Measurements from ENCODE around the gene ATP8B3. TPM values are rescaled to one million over a fixed set of nuclear protein-coding genes. Genes with fewer than 3 reads are reported as not detected.
"Not testable (repeated sequence)": the region's sequence is repeated elsewhere in the genome, so short reads cannot be mapped to it uniquely, and the experiment has no call there.

Gene ATP8B3
- total RNA-seq, 1 experiment from 2014 or later: not detected

DNA sequence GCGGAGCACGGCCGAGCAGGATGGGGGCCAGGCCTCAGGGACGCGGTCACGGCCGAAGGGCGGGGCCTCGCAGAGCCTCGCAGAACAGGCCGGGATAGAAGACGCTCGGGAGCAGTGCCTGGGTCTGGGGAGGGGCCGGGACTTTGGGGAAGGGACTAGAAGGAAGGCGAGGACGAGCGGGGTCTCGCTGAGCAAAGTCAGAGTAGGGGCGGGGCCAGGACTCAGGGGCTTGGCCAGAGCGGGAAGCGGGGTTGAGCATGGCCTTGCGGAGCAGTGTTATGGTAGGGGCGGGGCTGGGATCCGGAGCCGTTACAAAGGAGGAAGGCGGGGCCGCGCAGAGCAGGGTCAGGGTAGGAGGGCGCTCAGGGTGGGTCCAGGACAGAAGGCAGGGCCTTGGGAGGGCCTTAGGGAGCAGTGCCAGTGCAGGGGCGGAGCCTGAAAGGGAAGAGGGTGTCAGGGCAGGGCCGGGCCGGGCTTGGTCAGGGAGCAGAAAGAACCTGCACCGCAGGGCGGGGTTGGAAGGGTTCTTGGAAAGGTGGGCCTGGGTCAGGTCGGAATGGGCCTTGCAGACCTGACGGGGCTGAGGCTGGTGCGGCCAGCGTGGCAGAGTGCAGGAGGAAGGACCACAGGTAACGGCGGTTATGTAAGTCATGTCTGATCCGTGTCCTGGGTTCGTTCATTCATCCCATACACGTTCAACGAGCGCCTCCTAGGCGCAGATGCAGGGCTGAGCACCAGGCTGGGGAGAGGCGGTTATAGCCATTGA, 533 bp upstream of the ATP8B3 start:
- Histone ChIP-seq H3K9me3 (no peaks in the 10 kb centered on the region), H3K36me3 (no peaks in the 10 kb centered on the region), H3K27me3 (no peaks in the 10 kb centered on the region), H3K4me3 (peak overlapping the region; percentile 44)
- peak; percentile 94 for DNase-seq

DNA sequence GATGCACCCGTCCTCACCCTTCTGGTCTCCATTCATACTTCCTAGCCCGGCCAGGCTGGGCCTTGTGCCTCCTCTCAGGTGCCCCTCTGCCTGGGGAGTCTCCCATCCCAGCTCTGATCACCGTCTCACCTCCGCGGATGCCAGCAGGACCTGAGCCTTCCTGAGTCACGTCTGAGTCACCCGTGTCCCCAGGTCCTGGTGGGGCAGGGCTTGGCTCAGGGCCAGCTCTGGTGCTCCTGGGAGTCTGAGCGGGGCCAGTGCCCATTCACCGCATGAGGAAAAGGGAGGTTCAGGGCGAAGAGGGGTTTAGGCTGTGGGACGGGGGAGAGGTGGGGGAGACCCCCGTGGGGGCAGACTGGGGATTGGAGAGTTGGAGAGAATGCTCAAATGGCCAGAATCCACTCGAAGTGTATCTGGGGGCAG, 593 bp downstream of the ATP8B3 start:
- H3K4me3 ChIP-seq: no peak overlapping the region
- H3K27me3 ChIP-seq: no peaks in the 10 kb centered on the region
- DNase-seq: peak; percentile 66
- H3K9me3 ChIP-seq: no peaks in the 10 kb centered on the region
- no peaks in the 10 kb centered on the region for H3K36me3 ChIP-seq

DNA sequence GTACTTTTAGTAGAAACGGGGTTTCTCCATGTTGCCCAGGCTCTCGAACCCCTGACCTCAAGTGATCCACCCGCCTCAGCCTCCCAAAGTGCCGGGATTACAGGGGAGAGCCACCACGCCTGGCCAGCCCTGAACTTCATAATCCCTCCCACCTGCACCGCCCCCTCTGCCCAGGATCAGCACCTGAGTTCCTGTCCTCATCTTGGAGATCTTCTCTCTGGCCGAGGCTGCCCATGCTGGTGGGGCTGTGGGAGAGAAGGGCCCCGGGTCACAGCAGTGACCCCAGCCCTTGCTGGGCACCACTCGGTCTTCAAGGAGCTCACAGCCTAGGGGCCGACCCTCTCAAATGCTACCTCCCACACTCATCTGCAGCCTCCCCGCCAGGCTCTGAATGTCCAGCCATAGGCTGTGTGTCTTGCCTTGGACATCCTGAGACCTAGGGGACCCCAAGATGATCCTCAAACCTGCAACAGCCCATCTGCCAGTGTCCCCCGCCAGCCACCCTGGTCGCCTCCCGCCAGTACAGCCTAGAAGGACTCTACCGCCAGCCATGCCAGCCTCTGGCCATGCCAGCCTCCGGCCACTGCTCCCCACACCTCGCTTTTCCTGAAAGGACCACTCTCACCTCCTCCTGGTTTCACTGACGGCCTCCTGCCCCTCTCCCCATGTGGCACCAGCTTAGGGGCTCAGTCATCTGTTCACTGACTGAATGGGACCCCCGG, 1.5 kb downstream of the ATP8B3 start:
- Histone ChIP-seq H3K4me3 (no peak overlapping the region), H3K9me3 (no peaks in the 10 kb centered on the region), H3K27me3 (no peaks in the 10 kb centered on the region), H3K36me3 (no peaks in the 10 kb centered on the region)
- DNase-seq: no peak

- no peak overlapping the region for H3K4me3 ChIP-seq
- H3K9me3 ChIP-seq: no peaks in the 10 kb centered on the region
- H3K27me3 ChIP-seq: no peaks in the 10 kb centered on the region
- no peaks in the 10 kb centered on the region for H3K36me3 ChIP-seq
- DNase-seq: no peak
Observed at GRCh38 chr19:1809678-1810077, 2.4 kb downstream of the ATP8B3 start.

- no peak overlapping the region for H3K4me3 ChIP-seq
- no peaks in the 10 kb centered on the region for H3K36me3 ChIP-seq
- no peaks in the 10 kb centered on the region for H3K27me3 ChIP-seq
- no peak for DNase-seq
- H3K9me3 ChIP-seq: no peaks in the 10 kb centered on the region
Observed at GRCh38 chr19:1808395-1808731, 3.7 kb downstream of the ATP8B3 start.

DNA sequence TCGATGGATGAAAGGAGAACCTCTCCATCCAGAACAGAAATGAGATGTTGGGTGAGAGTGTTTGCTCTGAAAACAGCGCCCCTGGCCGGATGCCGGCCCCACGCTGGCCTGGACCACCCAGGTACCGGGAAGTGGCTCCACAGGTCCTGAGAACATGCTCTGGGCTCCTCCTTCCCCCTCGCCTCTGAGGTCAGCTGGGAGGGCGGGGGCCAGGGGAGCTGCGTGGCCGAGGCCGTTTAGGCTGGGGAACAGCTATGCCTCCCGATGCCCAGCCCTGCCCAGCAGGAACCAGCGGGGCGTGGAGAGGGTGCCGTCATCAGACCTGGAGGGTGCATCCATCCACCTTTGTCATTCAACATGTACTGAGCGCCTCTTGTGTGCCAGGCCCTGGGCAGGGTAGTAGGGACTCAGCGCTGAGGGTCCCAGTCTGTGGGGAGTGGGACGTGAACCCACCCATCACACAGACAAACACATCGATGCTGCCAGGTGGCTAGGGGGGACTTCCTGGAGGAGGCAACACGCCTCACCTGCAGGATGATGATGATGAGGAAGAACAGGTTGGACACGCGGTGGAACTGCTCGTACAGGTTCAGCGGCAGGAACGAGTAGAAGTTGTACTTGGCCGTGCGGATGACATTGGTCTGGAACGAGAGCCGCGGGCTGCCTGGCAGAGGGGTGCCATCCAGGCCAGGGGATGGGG, 4.2 kb downstream of the ATP8B3 start:
- DNase-seq: no peak
- H3K36me3 ChIP-seq: no peaks in the 10 kb centered on the region
- no peaks in the 10 kb centered on the region for H3K27me3 ChIP-seq
- no peak overlapping the region for H3K4me3 ChIP-seq
- no peaks in the 10 kb centered on the region for H3K9me3 ChIP-seq

GRCh38 chr19:1807030-1807694, 4.9 kb downstream of the ATP8B3 start:
- Histone ChIP-seq H3K9me3 (no peaks in the 10 kb centered on the region), H3K36me3 (no peaks in the 10 kb centered on the region), H3K27me3 (no peaks in the 10 kb centered on the region), H3K4me3 (no peak overlapping the region)
- DNase-seq: no peak

- no peak overlapping the region for H3K4me3 ChIP-seq
- no peak for DNase-seq
- H3K36me3 ChIP-seq: no peaks in the 10 kb centered on the region
- H3K27me3 ChIP-seq: no peaks in the 10 kb centered on the region
- H3K9me3 ChIP-seq: no peaks in the 10 kb centered on the region
Observed at GRCh38 chr19:1806184-1807029, 5.7 kb downstream of the ATP8B3 start.

GRCh38 chr19:1805401-1806183, 6.5 kb downstream of the ATP8B3 start:
- no peaks in the 10 kb centered on the region for H3K27me3 ChIP-seq
- no peak for DNase-seq
- H3K9me3 ChIP-seq: no peaks in the 10 kb centered on the region
- no peaks in the 10 kb centered on the region for H3K36me3 ChIP-seq
- no peak overlapping the region for H3K4me3 ChIP-seq

GRCh38 chr19:1804858-1805257, 7.2 kb downstream of the ATP8B3 start:
- no peak overlapping the region for H3K4me3 ChIP-seq
- H3K27me3 ChIP-seq: no peaks in the 10 kb centered on the region
- H3K9me3 ChIP-seq: no peaks in the 10 kb centered on the region
- H3K36me3 ChIP-seq: no peaks in the 10 kb centered on the region
- DNase-seq: no peak

DNA sequence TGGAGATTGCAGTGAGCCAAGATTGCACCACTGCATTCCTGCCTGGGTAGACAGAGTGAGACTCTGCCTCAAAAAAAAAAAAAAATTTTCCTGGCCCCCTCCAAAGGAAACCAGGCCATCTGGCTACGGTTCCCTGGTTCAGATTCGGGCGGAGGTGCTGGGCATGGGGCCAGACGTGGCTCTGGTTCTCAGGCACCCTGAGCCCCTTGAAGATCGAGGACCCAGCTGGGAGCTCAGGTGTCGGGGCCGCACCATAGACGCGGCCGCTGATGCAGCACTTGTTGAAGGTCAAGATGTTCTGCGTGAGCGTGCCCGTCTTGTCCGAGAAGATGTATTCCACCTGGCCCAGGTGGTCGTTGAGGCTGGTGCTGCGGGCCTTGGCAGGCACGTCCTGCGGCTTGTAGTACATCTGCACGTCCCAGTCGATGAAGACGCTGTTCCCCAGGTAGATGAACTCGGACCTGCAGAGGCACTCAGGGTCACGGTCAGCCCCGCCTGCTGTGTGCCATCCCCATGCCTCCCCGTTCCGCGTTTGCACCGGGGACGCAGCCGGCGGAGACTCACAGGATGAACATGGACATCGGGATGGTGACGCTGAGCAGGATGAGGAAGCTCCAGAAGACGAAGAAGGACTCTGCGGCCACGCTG, 12.3 kb downstream of the ATP8B3 start:
- H3K27me3 ChIP-seq: no peaks in the 10 kb centered on the region
- DNase-seq: no peak
- no peaks in the 10 kb centered on the region for H3K36me3 ChIP-seq
- no peak overlapping the region for H3K4me3 ChIP-seq
- H3K9me3 ChIP-seq: no peaks in the 10 kb centered on the region

- not testable (repeated sequence) for DNase-seq, H3K4me3 ChIP-seq, H3K36me3 ChIP-seq, H3K27me3 ChIP-seq, H3K9me3 ChIP-seq
Observed at GRCh38 chr19:1797313-1797712, 14.8 kb downstream of the ATP8B3 start.

GRCh38 chr19:1796395-1797142, 15.5 kb downstream of the ATP8B3 start:
- DNase-seq: no peak
- no peak overlapping the region for H3K4me3 ChIP-seq

DNA sequence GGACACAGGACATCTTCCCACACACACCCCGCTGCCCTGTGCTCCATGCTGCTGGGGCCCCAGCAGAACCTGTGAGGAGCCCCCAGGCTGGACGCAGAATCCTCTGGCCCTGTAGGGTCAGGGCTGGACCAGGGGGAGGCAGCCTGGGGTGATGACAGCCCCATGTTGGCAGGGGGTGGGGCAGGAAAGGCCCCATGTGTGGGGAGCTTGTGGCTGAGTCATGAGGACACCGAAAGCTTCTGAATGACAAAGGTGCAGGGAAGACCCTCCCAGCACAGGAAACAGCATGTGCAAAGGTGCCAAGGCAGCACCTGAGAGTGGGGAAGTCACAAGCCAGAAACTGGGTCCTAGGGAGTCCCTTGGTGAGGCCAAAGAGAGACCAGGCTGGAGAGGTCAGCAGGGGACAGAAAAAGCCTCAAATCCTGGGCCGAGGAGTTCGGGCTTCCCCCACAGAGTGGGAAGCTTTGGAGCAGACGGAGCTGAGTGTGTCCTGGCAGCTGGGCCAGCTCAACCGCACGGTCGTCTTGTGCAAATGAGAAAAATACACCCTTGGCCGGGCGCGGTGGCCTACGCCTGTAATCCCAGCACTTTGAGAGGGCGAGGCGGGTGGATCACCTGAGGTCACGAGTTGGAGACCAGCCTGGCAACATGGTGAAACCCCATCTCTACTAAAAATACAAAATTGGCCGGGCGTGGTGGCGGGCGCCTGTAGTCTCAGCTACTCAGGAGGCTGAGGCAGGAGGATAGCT, 17.5 kb downstream of the ATP8B3 start:
- no peak for DNase-seq

More at GRCh38 chr19:1796395-1797142, 15.5 kb downstream of the ATP8B3 start:
- Histone ChIP-seq H3K27me3 (no peaks in the 10 kb centered on the region), H3K36me3 (no peaks in the 10 kb centered on the region), H3K9me3 (no peaks in the 10 kb centered on the region)

More for the DNA sequence above, 17.5 kb downstream of the ATP8B3 start:
- Histone ChIP-seq H3K36me3 (no peaks in the 10 kb centered on the region), H3K27me3 (no peaks in the 10 kb centered on the region), H3K9me3 (no peaks in the 10 kb centered on the region), H3K4me3 (no peak overlapping the region)
